H1 (cell line): ENCODE results near the gene SLC16A11.
"Not testable (repeated sequence)": the region's sequence is repeated elsewhere in the genome, so short reads cannot be mapped to it uniquely, and the experiment has no call there.

ENCODE experiments used
- CHD7 ChIP-seq: fragments of 300-600 bp; sonication (generic); IDR thresholded peaks from 2 replicates; pipeline ENCODE4 v1.7.1; 2012; ENCODE audit warnings: low read length, moderate library complexity, mild to moderate bottlenecking, inconsistent platforms; ENCODE audit not compliant: insufficient replicate concordance
- EGR1 ChIP-seq: IDR thresholded peaks from 2 replicates; pipeline ENCODE4 v1.6.1; 2011; ENCODE audit warnings: low read depth, low read length, borderline replicate concordance
- MAX ChIP-seq: IDR thresholded peaks from 2 replicates; pipeline ENCODE4 v1.6.1; 2012; ENCODE audit warnings: inconsistent platforms
- NANOG ChIP-seq: IDR thresholded peaks from 2 replicates; pipeline ENCODE4 v1.6.1; 2011; ENCODE audit warnings: low read length, low read depth, mild to moderate bottlenecking, inconsistent platforms; ENCODE audit not compliant: insufficient read depth, poor library complexity, severe bottlenecking
- YY1 ChIP-seq: IDR thresholded peaks from 2 replicates; pipeline ENCODE4 v1.6.1; 2011; ENCODE audit warnings: low read depth, mild to moderate bottlenecking, low read length
- ZNF274 ChIP-seq: IDR thresholded peaks from 2 replicates; pipeline ENCODE4 v1.7.0; 2012; ENCODE audit warnings: low read length, borderline replicate concordance; ENCODE audit errors: extremely low read depth

GRCh38 chr17:7091311-7092005 lies 47.6 kb upstream of the SLC16A11 start:
- not testable (repeated sequence) for TF ChIP-seq NANOG, EGR1, ZNF274, MAX, CHD7, YY1
